Choroid plexus epithelial cell (primary cell): ENCODE measurements around the gene IL15RA.

Experiments used
- DNase-seq: peaks from one replicate; pipeline ENCODE4 v3.0.0-alpha.2; 2010; ENCODE audit warnings: low read depth
- H3K4me3 ChIP-seq: 2 replicates; pipeline ENCODE4 v1.5.1; 2011; ENCODE audit warnings: low read depth, mild to moderate bottlenecking, control low read depth, low read length, moderate library complexity
- TF ChIP-seq, protein P1 (sequence below): conservative IDR thresholded peaks from 2 replicates; pipeline ENCODE4 v1.5.1; 2011; ENCODE audit warnings: low read depth, mild to moderate bottlenecking, control low read depth, inconsistent platforms, low read length, moderate library complexity

Gene IL15RA

DNA sequence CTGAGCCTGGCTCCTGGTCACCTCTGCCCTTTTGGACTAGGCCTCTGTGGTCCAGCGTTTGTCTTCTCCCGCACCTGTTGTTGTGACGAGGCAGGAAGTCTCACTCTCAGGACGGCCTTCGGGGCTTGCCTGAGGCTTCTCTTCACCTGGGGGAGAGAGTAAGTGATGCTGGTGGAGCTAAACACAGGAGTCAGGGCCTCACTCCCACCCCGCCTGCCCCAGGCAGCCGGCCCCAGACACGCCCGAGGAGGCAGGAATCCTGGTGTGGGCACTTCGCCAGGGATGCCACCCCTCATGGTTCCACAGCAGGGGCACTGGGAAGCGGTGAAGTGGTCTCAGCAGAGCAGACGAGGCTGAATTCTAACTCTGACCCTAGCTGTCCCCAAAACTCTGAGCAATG, 42.5 kb upstream of the IL15RA start:
- TF ChIP-seq, protein P1, sequence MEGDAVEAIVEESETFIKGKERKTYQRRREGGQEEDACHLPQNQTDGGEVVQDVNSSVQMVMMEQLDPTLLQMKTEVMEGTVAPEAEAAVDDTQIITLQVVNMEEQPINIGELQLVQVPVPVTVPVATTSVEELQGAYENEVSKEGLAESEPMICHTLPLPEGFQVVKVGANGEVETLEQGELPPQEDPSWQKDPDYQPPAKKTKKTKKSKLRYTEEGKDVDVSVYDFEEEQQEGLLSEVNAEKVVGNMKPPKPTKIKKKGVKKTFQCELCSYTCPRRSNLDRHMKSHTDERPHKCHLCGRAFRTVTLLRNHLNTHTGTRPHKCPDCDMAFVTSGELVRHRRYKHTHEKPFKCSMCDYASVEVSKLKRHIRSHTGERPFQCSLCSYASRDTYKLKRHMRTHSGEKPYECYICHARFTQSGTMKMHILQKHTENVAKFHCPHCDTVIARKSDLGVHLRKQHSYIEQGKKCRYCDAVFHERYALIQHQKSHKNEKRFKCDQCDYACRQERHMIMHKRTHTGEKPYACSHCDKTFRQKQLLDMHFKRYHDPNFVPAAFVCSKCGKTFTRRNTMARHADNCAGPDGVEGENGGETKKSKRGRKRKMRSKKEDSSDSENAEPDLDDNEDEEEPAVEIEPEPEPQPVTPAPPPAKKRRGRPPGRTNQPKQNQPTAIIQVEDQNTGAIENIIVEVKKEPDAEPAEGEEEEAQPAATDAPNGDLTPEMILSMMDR: no peak
- DNase-seq: no peak
- H3K4me3 ChIP-seq: no peak overlapping the region

DNA sequence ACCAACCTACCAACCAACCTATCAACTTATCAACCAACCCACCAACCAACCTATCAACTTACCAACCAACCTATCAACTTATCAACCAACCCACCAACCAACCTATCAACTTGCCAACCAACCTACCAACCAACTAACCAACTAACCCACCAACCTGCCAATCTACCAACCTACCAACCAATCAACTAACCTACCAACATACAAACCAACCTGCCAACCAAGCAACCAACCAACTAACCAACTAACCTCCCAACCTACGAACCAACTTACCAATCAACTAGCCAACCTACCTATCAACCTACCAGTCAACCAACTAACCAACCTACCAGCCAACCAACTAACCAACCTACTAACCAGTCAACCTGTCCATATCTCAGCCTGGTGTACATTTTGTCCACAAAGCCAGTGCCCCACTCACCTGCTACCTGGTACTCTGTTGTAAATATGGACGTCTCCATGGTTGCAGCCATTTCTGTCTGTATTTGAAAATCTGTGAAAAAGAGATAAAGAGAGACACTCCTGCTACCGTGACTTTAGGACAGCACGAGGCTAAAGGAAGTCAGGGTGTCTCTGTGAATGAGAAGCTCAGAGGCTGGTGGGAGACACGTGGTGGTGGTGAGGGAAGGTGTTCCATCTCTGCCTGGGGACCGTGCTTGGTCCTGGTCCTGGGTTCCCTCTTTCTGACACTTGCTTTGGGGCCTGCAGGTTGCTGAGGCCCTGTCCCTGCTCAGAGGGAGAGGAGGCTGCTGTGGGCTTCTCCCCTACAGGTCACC, 41.9 kb upstream of the IL15RA start:
- TF ChIP-seq, protein P1: no peak
- no peak for DNase-seq
- H3K4me3 ChIP-seq: no peak overlapping the region

DNA sequence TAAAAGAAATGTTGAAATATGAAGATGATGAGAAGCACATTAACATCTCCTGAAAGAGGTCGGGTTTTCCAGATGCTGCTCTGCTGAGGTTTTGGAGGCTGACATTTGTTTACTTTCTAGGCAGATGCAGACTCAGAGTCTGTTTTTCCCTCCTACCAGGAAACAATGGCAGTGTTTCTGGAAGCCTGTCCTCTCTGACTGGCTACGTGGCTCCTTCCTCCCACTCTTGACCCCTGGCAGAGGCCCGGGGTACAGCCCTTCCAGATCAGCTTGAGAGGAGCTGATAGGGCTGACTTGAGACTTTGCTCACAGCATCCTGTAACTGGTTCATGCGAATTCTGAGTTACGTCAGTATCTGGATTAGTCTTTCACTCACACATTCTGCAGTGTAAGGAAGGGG, 41.1 kb upstream of the IL15RA start:
- TF ChIP-seq, protein P1: no peak

DNA sequence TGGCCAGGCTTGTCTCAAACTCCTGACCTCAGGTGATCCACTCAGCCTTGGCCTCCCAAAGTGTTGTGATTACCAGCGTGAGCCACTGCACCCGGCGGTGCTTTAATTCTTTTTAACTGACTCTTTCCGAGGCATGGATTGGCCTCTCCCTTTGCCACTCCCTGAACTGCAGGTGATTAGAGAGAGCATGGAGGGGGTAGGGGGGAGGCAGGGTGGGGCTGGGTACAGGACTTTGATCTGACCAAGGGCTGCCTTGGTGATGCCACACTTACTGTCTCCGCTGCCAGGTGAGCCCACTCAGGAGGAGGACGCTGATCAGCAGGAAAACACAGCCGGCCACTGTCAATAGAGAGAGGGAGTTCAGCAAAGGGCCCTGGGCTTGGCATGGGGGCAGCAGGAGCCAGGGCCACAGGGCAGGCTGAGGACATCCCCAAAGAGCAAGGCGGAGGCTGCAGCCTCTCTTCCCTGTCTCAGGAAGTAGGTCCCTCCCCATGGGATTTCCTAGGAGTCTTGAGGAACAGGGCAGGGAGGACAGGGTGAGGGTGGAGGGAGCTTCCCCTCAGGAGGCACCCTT, 40.5 kb upstream of the IL15RA start:
- TF ChIP-seq, protein P1: no peak
- DNase-seq: no peak
- no peak overlapping the region for H3K4me3 ChIP-seq

More for the DNA sequence above, 41.1 kb upstream of the IL15RA start:
- no peak overlapping the region for H3K4me3 ChIP-seq
- peak; percentile 14 for DNase-seq

DNA sequence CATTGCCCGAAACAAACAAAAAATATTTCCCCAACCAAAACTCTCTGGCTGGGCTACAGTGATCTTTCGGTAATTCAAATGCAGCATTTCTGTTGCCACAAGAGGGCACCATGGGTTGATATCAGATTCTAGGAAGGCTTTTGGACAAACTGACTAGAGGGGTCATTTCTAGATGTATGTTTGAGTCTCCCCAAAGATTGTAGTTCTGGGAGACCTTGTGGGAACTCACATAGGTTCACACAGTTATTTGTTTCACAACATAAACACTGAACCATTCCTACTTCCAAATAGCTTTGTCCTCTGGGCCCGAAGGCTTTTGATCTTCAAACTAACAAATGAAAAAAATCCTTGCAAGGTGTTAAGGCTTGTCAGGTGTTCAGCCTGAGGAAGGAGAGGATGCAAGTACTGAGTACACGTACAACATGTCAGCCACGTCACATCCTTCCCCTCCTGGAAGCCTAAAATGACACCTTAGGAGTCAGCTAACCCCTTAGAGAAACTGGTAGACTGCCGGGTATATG, 37.0 kb upstream of the IL15RA start:
- peak; percentile 67 for DNase-seq
- TF ChIP-seq, protein P1: peak; percentile 80
- no peak overlapping the region for H3K4me3 ChIP-seq

DNA sequence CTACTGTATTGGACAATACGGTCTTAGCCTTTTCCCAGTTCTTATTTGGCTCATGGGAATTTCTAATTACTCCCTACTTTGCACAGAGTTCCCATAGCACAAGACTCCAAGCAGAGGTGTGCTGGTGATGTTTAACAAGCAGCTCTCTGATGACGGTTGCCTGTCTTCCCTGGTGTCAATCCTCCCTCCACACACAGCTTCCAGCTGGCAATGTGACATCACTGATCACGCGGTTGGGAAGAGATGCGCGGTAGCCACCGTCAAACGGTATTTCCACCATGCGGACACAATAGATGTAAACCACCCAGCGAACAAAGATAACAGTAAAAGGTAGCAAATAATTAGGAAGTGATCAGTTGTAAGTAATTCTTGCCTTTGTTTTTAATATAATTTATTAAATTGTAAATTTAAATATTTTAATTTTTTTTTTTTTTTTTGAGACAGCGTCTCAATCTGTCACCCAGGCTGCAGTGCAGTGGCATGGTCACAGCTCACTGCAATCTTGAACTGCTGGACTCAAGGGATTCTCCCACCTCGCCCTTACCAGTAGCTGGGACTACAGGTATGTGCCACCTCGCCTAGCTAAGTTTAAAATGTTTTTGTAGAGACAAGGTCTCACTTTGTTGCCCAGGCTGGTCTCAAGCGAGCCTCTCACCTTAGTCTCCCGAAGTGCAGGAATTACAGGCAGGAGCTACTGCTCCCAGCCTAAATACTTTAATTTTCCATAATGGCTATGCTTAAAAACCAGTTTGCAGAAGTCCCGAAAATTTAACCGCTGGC, 36.3 kb upstream of the IL15RA start:
- DNase-seq: no peak
- TF ChIP-seq, protein P1: no peak
- no peak overlapping the region for H3K4me3 ChIP-seq
